ENCODE results near the gene N4BP2L2. TPM values are rescaled to one million over a fixed set of nuclear protein-coding genes. Genes with fewer than 3 reads are reported as not detected.

Gene N4BP2L2
- total and polyA plus RNA-seq, 9 of the 15 experiments (the other 6 are each of a cell fraction or from before 2014, with no cell fraction given), result 33.9 to 76.4 (median 48.7) TPM

GRCh38 chr13:32471187-32471922 is 67.2 kb downstream of the N4BP2L2 start (continued):
- no peak for TF ChIP-seq ZNF398 (CRISPR knock-in tag; IDR thresholded peaks at IDR 0.05)
- peak; percentile 62 to 76 for TF ChIP-seq TRIM24 (IDR thresholded peaks at IDR 0.05)
- TF ChIP-seq ZNF253 (CRISPR knock-in tag; conservative IDR thresholded peaks at IDR 0.05), result no peak
- TF ChIP-seq ZNF780A (CRISPR knock-in tag; IDR thresholded peaks at IDR 0.05), result no peak
- TF ChIP-seq GATAD2B (IDR thresholded peaks at IDR 0.05; ENCODE audit: borderline replicate concordance), result no peak
- TF ChIP-seq RNF219 (CRISPR knock-in tag; IDR thresholded peaks at IDR 0.05), result no peak
- TF ChIP-seq CBFA2T2 (conservative IDR thresholded peaks at IDR 0.05), result peak; percentile 84
- TF ChIP-seq NEUROD1 (IDR thresholded peaks at IDR 0.05; ENCODE audit: borderline replicate concordance, low read depth, low read length, partially characterized antibody), result no peak
- TF ChIP-seq FOXM1 (IDR thresholded peaks at IDR 0.05; ENCODE audit: low read depth), result peak; percentile 30; the same call in 1 of the 2 replicates
- no peak for TF ChIP-seq FOXM1 (CRISPR knock-in tag; IDR thresholded peaks at IDR 0.05; ENCODE audit: low read depth)
- no peak for TF ChIP-seq TRIM25 (IDR thresholded peaks at IDR 0.05; ENCODE audit: borderline replicate concordance)
- no peak for TF ChIP-seq ZNF740 (CRISPR knock-in tag; IDR thresholded peaks at IDR 0.05)
- no peak for TF ChIP-seq ZNF740 (tag; IDR thresholded peaks at IDR 0.05)
- peak in 1 of 2 experiments; percentile 53; a peak in 2 of 4 replicates for TF ChIP-seq KDM1A (IDR thresholded peaks at IDR 0.05)
- TF ChIP-seq ZNF561 (CRISPR knock-in tag; conservative IDR thresholded peaks at IDR 0.05), result no peak
- TF ChIP-seq SIX5 (IDR thresholded peaks at IDR 0.05; ENCODE audit: borderline replicate concordance in 1 of 2, insufficient read depth in 1 of 2, low read depth in 1 of 2, low read length in 2 of 2), result no peak
- no peak for TF ChIP-seq ZBED1 (IDR thresholded peaks at IDR 0.05)
- TF ChIP-seq PHB2 (IDR thresholded peaks at IDR 0.05; ENCODE audit: low read depth), result no peak
- no peak for TF ChIP-seq CXXC5 (CRISPR knock-in tag; IDR thresholded peaks at IDR 0.05)
- TF ChIP-seq PHF20 (IDR thresholded peaks at IDR 0.05; ENCODE audit: partially characterized antibody), result no peak
- TF ChIP-seq DPF2 (IDR thresholded peaks at IDR 0.05), result peak; percentile 72
- no peak for TF ChIP-seq BRF1 (IDR thresholded peaks at IDR 0.05; ENCODE audit: borderline replicate concordance, extremely low read depth, insufficient read length)
- TF ChIP-seq FIP1L1 (IDR thresholded peaks at IDR 0.05; ENCODE audit: low read depth, low read length, poor library complexity, severe bottlenecking), result no peak
- no peak for TF ChIP-seq NR1H2 (CRISPR knock-in tag; IDR thresholded peaks at IDR 0.05)
